ENCODE measurements around the gene MSANTD1.

GRCh38 chr4:3229328-3229727 lies 19.6 kb upstream of the MSANTD1 start:
- no peak for TF ChIP-seq POLR2AphosphoS5 (IDR thresholded peaks at IDR 0.05; ENCODE audit: borderline replicate concordance, low read depth, low read length)
- TF ChIP-seq EZH2 (IDR thresholded peaks at IDR 0.05): no peak
